Measurements from ENCODE around the gene PADI1. TPM values are rescaled to one million over a fixed set of nuclear protein-coding genes. Genes with fewer than 3 reads are reported as not detected.

Gene PADI1
- total RNA-seq, 1 donor = under 0.01 TPM

DNA sequence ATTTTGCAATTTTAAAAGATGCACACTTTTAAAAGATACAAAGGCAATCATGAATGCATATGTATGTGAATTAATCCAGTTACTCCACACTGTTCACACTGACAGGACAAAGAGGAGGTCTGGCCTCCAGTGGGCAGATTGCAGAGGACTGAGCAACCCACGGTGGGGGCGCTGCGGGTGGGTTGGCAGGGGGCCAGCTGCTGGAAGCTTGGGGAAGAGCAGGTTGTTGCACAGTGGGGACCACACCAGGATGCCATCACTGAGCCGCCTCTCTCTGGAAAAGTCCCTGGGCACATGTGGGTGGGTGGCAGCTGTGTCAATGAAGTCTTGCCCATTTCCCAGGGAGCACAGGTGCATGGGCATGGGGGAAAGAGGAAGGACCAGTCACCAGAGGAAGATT, 90.4 kb downstream of the PADI1 start:
- Histone ChIP-seq H3K9me3 (ENCODE audit: low read depth, low read length) (no peaks in the 10 kb centered on the region), H3K27ac (ENCODE audit: low read depth, low read length) (no peak overlapping the region), H3K4me2 (ENCODE audit: insufficient read depth, low read length) (no peak overlapping the region), H3K79me2 (ENCODE audit: insufficient read depth, low read length) (no peaks in the 10 kb centered on the region), H3K36me3 (ENCODE audit: insufficient read depth, low read length) (no peaks in the 10 kb centered on the region), H2AFZ (ENCODE audit: low read length) (no peak overlapping the region), H3K27me3 (ENCODE audit: insufficient read depth, low read length) (peaks cover 20% of the 10 kb centered on the region), H3K4me1 (ENCODE audit: insufficient read depth, low read length) (no peaks in the 10 kb centered on the region), H4K20me1 (ENCODE audit: insufficient read depth, low read length) (no peaks in the 10 kb centered on the region), H3K4me3 (ENCODE audit: insufficient read depth, low read length) (no peak overlapping the region)
- DNase-seq (ENCODE audit: insufficient read length, low spot score, missing footprints) = peak; percentile 27
- TF ChIP-seq, protein P1, sequence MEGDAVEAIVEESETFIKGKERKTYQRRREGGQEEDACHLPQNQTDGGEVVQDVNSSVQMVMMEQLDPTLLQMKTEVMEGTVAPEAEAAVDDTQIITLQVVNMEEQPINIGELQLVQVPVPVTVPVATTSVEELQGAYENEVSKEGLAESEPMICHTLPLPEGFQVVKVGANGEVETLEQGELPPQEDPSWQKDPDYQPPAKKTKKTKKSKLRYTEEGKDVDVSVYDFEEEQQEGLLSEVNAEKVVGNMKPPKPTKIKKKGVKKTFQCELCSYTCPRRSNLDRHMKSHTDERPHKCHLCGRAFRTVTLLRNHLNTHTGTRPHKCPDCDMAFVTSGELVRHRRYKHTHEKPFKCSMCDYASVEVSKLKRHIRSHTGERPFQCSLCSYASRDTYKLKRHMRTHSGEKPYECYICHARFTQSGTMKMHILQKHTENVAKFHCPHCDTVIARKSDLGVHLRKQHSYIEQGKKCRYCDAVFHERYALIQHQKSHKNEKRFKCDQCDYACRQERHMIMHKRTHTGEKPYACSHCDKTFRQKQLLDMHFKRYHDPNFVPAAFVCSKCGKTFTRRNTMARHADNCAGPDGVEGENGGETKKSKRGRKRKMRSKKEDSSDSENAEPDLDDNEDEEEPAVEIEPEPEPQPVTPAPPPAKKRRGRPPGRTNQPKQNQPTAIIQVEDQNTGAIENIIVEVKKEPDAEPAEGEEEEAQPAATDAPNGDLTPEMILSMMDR (IDR thresholded peaks at IDR 0.05; ENCODE audit: extremely low read depth, low read depth, low read length) = no peak

Small RNA genes lying within 50 kb of the gene (small RNA-seq; reads per million reads assigned to genes)
- gene MIR3972 = not detected

Other genes starting within 250 kb of the PADI1 start
- 61.2 and 72.2 TPM in 2 replicates for gene MFAP2, start 224.5 kb upstream of the PADI1 start, total RNA-seq
- gene ATP13A2, start 193.2 kb upstream of the PADI1 start, total RNA-seq = 30.6 and 34.4 TPM in 2 replicates
- 87.6 and 87.8 TPM in 2 replicates for gene SDHB, start 151.1 kb upstream of the PADI1 start, total RNA-seq
- gene PADI2, start 85.7 kb upstream of the PADI1 start, total RNA-seq = under 0.01 and 0.29 TPM in 2 replicates
- gene PADI3, start 44.0 kb downstream of the PADI1 start, total RNA-seq = not detected in 2 replicates
- gene PADI4, start 103.1 kb downstream of the PADI1 start, total RNA-seq = not detected in 2 replicates
- not detected in 2 replicates for gene PADI6, start 167.1 kb downstream of the PADI1 start, total RNA-seq
- gene RCC2, start 234.5 kb downstream of the PADI1 start, total RNA-seq = 61.9 and 71.3 TPM in 2 replicates

Measured in osteoblast (primary cell).